Measurements from ENCODE around the gene CDK18.
A peak's percentile ranks its signal among the peaks of the same experiment; 100 is the strongest.
"Not testable (repeated sequence)": the region's sequence is repeated elsewhere in the genome, so short reads cannot be mapped to it uniquely, and the experiment has no call there.

The CDK18 gene

DNA sequence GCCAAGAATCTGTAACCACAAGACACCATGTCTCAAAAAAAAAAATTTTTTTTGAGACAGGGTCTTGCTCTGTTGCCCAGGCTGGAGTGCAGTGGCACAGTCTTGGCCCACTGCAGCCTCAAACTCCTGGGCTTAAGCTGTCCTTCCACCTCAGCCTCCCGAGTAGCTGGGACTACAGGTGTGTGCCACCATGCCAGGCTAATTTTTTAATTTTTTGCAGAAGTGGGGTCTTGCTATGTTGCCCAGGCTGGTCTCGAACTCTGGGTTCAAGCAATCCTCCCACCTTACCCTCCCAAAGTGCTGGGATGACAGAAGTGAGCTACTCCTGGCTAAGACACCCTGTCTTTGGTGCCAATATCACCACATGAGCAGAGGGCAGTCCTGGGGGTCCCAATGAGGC, 25.5 kb upstream of the CDK18 start:
- not testable (repeated sequence) for H3K4me3 ChIP-seq, H3K27ac ChIP-seq

DNA sequence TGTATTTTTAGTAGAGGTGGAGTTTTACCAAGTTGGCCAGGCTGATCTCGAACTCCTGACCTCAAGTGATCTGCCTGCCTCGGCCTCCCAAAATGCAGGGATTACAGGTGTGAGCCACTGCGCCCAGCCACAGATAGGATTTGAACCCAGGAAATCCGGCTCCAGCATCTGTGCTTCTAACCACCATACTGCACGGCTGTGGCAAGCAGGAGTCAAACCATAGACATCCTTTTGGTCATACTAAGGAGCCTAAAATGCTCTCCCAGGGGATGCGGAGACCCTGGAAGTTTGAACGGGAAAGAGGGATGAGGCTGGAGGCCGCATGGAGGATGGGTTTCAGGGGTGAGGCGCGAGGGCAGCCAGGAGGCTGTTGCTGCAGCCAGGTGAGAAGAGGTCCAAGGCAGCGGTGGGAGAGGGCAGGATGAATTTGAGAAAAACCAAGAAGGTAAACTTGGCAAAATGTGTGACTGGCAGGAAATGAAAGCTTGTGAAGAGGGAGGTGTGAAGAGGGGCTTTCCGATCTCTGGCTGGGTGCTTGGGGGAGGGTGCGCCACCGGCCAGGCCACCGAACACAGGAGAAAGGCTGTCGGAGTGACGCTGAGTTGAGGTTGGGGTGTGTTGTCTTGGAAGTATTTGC, 24.0 kb upstream of the CDK18 start:
- H3K27ac ChIP-seq = peak overlapping the region in 2 of 21 experiments; percentile 18 to 42

DNA sequence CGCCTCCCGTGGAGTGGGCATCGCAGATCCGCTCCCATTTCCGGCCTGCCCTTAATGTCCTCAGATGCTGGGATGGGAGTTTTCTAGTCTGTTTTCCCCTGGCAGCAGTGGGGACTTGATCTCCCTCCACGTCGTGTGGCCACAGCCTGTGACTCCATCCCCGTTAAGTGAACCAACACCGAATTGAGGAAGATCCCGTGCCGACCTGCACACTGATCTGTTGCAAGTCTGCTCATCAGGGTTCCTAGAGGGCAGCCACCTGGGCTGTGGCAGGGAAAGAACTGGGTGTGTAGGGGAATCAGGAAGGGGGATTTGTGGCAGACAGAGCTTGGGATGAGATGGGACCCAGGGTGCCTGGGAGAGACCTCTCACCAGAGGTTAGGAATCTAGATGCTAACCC, 23.3 kb upstream of the CDK18 start:
- Histone ChIP-seq H3K27ac (peak overlapping the region in 3 of 21 experiments; percentile 18 to 69 (median 50)), H3K4me3 (no peak overlapping the region)

More for the DNA sequence above, 24.0 kb upstream of the CDK18 start:
- no peak overlapping the region for H3K4me3 ChIP-seq

DNA sequence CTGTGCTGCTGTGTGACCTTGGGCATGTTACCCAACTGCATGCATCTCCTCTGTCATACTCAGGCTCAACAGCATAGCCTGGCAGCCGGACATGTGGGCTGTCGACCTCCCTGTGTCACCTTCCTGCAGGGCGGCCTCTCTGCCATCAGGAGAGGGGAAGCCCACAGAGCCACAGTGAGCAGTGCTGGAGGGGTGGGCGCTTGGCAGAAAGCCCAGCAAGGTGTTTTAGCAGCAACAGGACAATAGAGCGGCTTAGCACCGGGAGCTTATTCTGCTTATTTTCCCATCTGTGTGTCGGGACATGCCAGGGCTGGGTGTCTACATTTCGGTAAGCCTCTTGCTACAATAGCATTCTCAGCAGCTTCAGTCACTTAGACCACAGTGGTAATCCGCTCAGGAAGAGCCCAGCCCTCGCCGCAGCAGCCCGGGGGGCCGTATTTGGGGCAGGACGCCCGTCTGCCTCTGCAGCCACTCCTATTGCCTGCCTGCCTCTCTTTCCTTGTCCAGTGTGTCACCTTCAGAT, 22.8 kb upstream of the CDK18 start:
- Histone ChIP-seq H3K4me3 (no peak overlapping the region), H3K27ac (peak overlapping the region in 3 of 21 experiments; percentile 18 to 69 (median 50))

DNA sequence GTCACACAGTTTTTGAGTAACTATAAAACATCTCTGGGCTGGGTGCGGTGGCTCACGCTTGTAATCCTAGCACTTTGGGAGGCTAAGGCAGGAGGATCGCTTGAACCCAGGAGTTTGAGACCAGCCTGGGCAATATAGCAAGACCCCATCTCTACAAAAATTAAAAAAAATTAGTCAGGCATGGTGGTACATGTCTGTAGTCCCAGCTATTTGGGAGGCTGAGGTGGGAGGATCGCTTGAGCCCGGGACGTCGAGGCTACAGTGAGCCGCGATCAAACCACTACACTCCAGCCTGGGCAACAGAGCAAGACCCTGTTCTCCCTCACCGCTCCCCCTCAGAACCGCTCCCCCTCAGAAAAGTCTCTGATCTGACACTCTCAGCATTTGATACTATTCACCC, 21.9 kb upstream of the CDK18 start:
- H3K27ac ChIP-seq, H3K4me3 ChIP-seq: not testable (repeated sequence)

DNA sequence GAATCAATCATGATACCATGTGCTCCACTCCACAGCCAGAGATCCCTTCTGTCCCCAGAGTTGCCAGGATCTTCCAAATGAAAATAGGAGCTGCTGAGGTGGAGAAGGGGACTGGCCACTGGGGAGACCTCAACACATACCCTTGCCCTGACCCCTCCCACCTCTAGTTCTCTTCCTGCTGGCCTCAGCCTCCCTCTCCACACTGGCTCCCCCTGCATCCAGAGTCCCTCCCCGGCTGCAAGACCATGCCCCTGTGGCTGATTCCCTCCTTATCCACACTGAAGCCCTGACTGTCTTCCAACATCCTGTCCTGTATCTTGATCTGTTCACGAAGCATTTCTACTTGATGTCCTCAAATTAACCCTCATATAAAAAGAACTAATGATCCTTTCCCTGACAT, 21.1 kb upstream of the CDK18 start:
- Histone ChIP-seq H3K4me3 (no peak overlapping the region), H3K27ac (no peak overlapping the region)

DNA sequence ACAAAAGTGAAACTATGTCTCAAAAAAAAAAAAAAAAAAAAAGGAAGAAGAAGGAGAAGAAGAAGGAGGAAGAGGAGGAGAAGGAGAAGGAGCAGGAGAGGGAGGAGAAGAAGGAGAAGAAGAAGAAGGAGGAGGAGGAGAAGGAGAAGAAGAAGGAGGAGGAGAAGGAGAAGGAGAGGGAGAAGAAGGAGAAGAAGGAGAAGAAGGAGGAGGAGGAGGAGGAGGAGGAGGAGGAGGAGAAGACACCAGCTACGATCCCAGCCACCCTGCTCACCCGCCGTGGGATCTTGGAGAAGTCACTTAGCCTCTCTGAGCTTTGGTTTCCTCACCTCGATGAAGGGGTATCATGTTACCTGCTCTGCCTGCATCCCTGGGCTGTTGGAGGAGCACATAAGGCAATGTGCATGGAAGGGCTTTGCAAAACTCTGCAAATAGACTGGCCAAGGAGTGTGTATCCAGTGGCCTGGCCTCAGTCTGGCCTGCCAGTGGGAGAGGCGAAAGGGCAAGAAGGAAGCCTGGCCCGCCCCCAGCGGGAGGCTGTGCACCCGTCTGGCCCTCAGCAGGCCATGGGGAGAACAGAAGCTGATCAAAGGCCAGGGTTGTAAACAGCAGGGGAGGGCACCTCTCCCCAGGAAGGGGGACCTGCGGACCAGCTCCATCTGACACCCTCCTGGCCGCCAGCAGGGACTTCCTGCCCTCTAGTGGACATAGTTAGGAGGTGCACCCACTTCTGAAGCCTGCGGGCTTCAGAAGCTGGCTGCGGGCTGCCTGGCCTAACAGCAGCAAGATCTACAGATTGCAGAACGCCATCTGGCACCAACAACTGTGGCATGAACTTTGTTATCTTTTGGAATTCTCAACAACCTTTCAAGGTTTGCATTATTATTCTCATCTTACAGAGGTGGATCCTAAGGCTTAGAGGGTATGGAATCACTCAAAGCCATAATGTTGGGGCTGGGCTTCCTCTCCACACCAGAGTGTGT, 19.2 kb upstream of the CDK18 start:
- no peak overlapping the region for H3K27ac ChIP-seq

DNA sequence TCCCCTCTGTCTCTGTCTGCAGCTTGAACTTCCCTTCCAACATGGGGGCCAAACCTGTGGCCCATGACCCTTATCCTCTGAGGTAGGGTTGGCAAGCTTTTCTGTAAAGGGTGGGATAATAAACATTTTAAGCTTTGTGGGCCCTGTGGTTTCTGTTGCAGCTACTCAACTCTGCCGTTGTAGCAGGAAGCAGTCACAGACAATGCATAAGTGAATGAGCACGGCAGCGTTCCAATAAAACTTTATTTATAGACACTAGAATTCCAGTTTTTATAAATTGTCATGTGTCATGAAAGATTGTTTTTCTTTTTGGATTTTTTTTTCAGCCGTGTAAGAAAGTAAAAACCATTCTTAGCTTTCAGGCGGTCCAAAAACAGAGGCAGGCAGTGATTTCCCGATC, 18.2 kb upstream of the CDK18 start:
- Histone ChIP-seq H3K27ac (no peak overlapping the region), H3K4me3 (no peak overlapping the region)

More for the DNA sequence above, 19.2 kb upstream of the CDK18 start:
- no peak overlapping the region for H3K4me3 ChIP-seq

DNA sequence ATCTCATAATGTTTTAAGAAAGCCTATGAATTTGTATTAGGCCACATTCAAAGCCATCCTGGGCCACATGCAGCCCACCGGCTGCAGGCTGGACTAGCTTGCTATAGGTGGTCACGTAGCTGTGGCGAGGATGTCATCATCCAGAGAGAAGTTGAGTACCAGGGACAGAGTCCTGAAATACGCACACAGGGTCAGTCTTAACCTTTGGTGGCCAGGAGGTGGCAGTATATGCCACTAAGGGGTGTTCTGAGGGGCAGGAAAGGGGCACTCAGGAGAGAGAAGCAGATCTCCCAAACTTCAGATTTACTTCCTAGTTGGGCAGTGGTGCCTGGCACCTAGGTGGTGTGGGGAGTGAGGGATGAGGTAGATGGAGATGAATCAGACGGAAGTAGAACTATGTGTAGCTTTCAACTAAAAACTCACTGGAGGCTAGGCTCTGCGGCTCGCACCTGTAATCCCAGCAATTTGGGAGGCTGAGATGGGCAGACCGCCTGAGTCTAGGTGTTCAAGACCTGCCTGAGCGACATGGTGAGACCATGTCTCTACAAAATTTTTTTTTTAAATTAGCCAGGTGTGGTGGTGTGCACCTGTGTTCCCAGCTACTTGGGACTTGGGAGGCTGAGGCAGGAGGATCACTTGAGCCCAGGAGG, 16.3 kb upstream of the CDK18 start:
- no peak overlapping the region for H3K27ac ChIP-seq
- no peak overlapping the region for H3K4me3 ChIP-seq

DNA sequence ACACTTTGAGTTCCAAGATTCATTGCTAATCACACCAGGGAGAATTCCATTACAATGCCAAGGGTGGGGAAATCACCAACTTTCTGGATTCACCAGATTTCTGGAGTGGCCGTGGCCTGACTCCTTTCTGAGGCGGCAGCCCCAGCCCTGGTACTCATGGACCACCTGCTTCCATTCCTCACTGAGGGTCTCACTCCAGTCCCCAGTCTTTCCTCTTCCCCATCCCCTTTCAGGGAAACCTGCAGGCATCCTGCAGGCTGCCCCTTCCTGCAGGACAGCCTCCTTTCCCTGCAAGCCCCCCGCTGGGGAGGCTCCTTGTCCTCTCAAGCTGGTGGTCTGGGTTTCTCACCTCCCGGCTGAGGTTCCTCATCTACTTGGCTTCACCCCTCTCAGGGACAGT, 12.7 kb upstream of the CDK18 start:
- Histone ChIP-seq H3K27ac (no peak overlapping the region), H3K4me3 (no peak overlapping the region)

DNA sequence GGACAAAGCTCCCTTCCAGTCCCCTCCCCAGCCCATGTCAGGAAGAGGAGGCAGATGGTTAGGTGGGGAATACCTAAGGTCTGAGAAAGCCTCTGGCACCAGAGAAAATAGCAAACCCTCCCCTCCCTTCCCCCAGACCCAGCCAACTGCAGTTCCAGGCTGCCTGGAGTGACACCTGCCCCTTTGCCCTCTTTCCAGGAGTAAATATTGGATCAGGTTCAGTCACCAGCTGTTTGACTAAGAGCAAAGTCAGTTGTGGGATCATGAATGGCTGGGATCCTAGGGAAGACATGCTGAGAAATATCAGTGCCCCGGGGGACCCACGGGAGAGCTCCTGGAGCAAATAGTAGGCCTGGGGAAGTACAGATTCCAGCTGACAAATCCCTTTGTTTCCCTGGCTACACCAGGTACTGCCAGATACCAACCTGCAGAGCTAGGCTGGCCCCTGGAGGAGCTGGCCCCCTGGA, 12.2 kb upstream of the CDK18 start:
- Histone ChIP-seq H3K27ac (peak overlapping the region in 1 of 21 experiments; percentile 46), H3K4me3 (no peak overlapping the region)

DNA sequence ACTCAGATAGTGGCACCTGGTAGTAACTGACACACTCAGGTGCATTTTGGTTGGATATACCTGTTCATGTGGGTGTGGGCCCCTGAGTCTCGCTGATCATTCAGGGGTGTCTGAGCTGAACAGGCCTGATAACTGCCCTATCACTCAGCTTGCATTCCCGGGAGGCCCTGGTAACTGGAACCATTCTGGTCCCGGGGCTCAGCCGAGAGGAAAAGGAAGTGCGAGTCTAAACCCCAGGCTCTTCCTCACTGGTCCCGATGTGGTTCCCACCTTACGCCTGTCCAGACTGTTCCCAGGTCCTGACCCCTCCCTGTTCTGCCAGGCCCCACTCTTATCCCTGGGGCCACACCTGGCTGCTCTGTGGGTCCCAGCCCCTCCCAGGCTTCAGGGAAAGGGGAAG, 11.7 kb upstream of the CDK18 start:
- H3K4me3 ChIP-seq = no peak overlapping the region
- H3K27ac ChIP-seq = peak overlapping the region in 3 of 21 experiments; percentile 20 to 46 (median 21)

DNA sequence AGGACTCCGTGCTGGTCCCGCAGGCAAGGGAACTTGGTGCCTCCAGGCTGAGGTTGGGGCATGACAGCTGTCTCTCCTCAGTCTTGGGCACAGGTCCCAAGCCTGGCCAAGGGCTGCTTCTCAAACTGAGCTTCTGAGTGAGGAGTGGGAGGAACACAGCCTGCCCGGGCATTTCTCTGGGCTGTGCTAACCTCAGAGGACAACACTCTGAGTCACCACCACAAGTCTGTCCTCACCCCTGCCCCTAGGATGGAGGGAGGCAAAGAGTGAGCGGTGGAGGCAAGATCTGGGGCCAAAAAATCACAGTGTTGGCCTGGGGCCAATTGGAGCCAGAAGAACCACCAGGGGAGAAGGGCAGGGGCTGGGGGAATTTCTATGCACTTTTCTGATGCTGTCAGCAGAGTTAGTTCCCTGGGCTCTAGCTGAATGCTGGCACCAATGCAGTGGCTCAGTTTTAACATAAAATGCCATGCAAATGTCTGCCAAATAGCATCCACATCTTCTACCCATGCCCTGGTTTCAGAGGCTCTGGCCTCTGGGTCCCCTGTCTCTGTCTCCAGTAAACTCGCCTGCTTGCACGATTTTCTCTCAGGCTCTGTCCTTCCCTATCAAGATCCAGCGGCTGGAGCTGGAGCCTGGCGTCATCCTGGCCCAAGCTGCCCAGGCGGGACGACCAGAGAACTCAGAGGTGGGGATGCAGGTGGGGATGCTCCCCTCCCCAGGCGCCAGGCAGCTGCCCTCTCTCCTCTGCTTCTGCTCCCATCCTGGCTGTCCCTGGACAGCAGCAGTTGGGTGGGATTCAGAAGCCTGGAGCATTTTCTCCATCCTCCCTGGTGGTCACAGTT, 11.0 kb upstream of the CDK18 start:
- Histone ChIP-seq H3K4me3 (no peak overlapping the region), H3K27ac (peak overlapping the region in 3 of 21 experiments; percentile 20 to 46 (median 21))

DNA sequence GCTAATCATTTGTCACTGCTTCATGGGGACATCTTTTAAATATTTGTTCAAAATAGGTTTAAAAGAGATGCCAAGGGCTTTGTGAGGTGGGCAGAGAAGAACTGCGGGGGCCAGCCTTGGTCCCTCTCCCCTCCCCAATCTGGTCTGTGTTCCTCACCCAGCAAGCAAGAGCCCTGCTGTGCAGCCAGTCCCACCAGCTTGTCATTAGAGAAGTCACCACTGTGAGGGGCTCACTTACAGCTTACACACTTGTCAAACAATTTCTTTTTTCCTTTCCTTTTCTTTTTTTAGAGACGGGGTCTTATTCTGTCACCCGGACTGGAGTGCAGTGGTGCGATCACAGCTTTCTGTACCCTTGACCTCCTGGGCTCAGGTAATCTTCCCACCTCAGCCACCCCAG, 10.4 kb upstream of the CDK18 start:
- Histone ChIP-seq H3K27ac (no peak overlapping the region), H3K4me3 (no peak overlapping the region)

DNA sequence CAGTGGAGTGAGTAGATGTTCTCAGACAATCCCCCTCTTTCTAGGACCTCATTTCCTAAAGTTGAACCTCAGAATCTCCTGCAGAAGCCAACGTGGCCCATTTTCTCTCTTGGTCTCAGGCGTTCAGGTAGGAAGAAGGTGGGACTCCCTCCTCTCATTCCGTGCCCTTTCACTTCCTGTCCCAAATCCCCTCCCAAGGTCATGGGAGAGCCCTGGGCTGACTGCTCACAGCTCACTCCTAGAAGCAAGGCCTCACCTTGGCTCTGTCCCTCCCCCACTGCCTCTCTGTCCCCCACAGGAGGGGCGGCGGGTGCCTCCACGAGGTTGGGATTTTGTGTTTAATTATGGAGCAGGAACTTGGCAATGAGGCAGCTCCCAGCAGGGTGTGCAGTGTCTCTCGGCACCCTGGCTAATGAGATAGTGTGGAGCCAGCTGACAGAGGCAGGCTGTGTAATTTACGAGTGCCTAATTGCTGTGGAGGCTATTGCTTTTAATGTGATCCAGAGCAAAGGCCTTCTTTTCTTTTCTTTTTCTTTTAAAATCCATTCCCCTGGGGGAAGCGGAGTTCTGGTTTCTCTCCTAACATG, 9.1 kb upstream of the CDK18 start:
- Histone ChIP-seq H3K4me3 (no peak overlapping the region), H3K27ac (no peak overlapping the region)

DNA sequence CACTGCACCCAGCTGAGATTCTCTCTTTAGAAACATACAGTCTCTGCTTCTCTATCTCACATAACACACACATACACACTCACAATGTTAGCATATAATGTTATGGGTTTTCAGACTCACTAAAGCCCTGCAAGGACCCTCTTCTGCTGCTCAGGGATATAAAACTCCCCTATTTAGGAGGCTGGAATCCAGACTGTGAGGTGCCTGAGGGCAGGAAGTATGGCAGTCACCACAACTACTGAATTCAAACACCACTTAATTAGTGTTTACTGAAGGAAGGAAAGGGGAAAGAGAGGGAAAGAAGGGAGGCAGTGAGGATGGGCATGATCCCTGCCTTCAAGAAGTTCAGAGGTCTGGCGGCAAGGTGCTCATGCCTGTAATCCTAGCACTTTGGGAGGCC, 7.8 kb upstream of the CDK18 start:
- no peak overlapping the region for H3K27ac ChIP-seq
- no peak overlapping the region for H3K4me3 ChIP-seq

DNA sequence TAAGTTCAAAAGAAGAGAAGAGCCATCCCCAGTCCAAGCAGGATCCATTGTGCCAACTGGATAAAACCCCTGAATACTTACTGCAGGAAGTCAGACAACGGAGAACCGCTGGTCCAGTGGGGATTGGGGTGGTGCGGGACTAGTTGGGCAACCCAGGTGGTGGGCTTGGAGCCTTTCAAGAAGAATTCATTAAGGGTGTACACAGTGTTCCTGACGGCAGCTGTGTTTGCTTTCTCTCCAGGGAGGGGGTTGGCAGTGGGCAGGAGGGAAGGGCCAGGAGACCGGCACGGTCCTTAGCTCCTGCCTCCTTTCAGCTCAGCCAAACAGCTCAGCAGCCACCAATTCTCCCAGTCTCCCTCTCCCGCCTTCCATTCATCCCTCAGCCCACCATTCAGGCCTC, 7.1 kb upstream of the CDK18 start:
- H3K27ac ChIP-seq = no peak overlapping the region
- no peak overlapping the region for H3K4me3 ChIP-seq

DNA sequence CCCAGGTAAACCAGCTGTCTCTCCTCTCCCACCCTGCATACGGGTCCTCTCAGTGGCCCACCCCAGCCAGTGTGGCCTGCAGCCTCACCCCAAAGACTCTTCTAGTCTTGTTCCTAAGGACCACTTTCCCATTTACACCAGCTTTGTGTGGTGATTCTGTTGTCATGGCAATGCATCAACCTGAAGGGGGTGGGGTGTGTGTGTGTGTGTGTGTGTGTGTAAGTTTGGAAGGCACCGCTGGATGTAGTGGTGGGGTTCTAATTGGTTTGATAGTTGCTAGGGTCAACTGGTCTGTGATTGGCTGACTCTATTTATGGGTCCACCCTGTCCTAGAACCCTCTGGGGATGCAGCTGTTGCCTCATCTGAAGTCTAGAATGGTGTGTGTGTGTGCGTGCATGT, 4.7 kb upstream of the CDK18 start:
- no peak overlapping the region for H3K4me3 ChIP-seq
- no peak overlapping the region for H3K27ac ChIP-seq
